CD4-positive, alpha-beta T cell treated with Interferon alpha-2 for 1 hour (primary cell): ENCODE measurements around the gene JARID2.

Source experiments
- DNase-seq, 2 donors: peaks; one replicate each; pipeline ENCODE4 v3.0.0-alpha.2; 2020 to 2022

JARID2 gene

GRCh38 chr6:15427331-15428070 lies 181.6 kb downstream of the JARID2 start:
- peak in 1 of 2 donors; percentile 29 for DNase-seq

GRCh38 chr6:15429141-15430110 lies 183.6 kb downstream of the JARID2 start:
- DNase-seq, result no peak

GRCh38 chr6:15430186-15430585 lies 184.3 kb downstream of the JARID2 start:
- DNase-seq, result no peak

GRCh38 chr6:15430931-15431405 lies 185.1 kb downstream of the JARID2 start:
- no peak for DNase-seq

- no peak for DNase-seq
Observed at GRCh38 chr6:15431762-15432483, 186.1 kb downstream of the JARID2 start.

- no peak for DNase-seq
Observed at GRCh38 chr6:15433511-15433861, 187.6 kb downstream of the JARID2 start.

GRCh38 chr6:15434263-15434662 lies 188.4 kb downstream of the JARID2 start:
- no peak for DNase-seq

- no peak for DNase-seq
Observed at GRCh38 chr6:15434823-15435380, 189.0 kb downstream of the JARID2 start.

GRCh38 chr6:15435468-15435867 lies 189.6 kb downstream of the JARID2 start:
- DNase-seq, result no peak

- DNase-seq, result no peak
Observed at GRCh38 chr6:15436451-15436850, 190.6 kb downstream of the JARID2 start.

GRCh38 chr6:15437090-15437635 lies 191.3 kb downstream of the JARID2 start:
- DNase-seq, result no peak

- no peak for DNase-seq
Observed at GRCh38 chr6:15439410-15440025, 193.6 kb downstream of the JARID2 start.

GRCh38 chr6:15440040-15440439 lies 194.2 kb downstream of the JARID2 start:
- no peak for DNase-seq

GRCh38 chr6:15441215-15441868 lies 195.5 kb downstream of the JARID2 start:
- DNase-seq, result peak; percentile 36 to 61

- DNase-seq, result no peak
Observed at GRCh38 chr6:15441981-15442380, 196.1 kb downstream of the JARID2 start.

GRCh38 chr6:15442467-15442866 lies 196.6 kb downstream of the JARID2 start:
- no peak for DNase-seq

- DNase-seq, result no peak
Observed at GRCh38 chr6:15443119-15443830, 197.4 kb downstream of the JARID2 start.

GRCh38 chr6:15444081-15444731 lies 198.3 kb downstream of the JARID2 start:
- no peak for DNase-seq

- no peak for DNase-seq
Observed at GRCh38 chr6:15444881-15445280, 199.0 kb downstream of the JARID2 start.
